GM04504 (cell line): ENCODE measurements around the gene AP3D1.
"Not testable (repeated sequence)": the region's sequence is repeated elsewhere in the genome, so short reads cannot be mapped to it uniquely, and the experiment has no call there.

Source experiments
- DNase-seq: peaks from one replicate; pipeline ENCODE4 v3.0.0-alpha.2; 2012; ENCODE audit warnings: low read depth

Gene AP3D1

DNA sequence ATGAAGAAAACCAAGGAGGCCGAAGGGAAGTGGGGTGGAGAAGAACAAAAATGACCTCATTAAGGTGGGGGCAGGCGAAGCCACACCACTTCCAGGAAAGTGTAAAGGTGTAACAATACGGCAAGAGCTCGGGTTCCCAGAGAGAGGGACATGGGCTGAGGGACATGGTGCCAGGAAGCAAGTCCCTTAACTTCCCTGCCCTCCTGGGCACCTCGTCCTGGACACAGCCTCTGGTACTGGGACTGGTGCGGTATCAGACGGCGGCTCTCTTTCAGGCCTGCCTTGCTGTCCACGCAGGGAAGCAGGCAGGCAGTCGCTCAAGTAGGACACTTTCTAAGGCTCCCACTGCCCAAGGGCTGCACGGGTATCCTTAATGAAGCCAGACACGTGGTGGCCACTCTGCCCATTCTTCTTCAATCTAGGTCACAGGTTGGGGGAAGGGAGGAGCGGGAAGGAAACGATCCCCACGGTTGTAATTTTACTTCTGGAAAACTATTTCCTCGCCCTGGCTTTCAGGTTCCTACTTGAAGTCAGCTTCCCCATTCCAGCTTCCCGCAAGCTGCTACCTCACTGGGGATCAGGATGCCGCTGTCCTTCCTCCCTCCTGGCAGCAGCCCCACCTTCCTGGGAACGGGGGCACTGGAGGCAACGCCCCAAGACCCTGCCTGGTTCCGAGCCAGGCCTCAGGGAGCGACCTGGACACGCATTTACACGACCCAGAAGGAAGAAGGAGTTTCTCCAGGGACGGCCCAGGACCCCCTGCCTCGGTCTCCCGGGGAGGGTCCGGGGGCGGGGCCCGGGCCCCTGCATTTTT lies 1.2 kb downstream of the AP3D1 start:
- no peak for DNase-seq

GRCh38 chr19:2148482-2149135 lies 2.8 kb downstream of the AP3D1 start:
- DNase-seq = no peak

- DNase-seq = no peak
Observed at GRCh38 chr19:2145831-2146241, 5.5 kb downstream of the AP3D1 start.

DNA sequence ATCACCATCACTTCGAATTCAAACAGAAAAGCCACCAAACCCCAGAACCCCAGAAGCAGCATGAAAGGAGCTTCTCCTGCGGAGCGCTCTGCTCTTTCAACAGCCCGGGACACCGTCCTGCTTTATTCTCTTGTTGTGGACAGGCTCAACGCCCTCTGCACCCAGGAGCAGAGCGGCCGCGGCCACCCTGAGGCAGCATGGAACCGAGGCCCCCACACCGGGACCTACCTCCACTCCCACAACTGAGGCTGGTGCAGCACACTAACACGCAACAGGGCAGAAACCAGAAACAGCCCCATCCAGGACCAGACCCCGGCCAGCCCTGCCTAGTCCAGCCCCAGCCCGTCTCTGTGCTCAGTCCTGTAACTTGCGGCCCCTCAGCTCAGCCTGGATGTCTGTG lies 7.2 kb downstream of the AP3D1 start:
- DNase-seq = no peak

DNA sequence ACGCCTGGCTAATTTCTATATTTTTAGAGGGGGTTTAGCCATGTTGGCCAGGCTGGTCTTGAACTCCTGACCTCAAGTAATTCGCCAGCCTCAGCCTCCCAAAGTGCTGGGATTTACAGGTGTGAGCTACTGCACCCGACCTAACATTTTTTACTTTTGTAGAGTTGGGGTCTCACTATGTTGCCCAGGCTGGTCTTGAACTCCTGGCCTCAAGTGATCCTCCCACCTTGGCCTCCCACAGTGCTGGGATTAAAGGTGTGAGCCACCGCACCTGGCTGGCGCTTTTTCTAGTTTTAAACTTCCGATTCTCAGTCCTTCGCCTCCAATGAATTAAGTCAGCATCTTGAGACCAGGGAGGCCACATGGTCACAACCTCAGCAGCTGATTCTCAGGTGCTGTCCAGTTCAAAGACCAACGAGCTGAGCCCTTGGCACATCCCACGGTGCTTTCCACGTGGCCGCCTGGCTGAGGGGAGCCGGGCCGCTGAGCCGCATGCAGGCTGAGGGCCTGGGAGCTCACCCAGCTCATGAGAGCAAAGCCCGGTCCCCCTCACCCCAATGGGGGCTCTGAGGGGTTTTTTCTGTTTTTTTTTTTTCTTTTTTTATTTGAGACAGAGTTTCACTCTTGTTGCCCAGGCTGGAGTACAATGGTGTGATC lies 9.1 kb downstream of the AP3D1 start:
- DNase-seq = no peak

DNA sequence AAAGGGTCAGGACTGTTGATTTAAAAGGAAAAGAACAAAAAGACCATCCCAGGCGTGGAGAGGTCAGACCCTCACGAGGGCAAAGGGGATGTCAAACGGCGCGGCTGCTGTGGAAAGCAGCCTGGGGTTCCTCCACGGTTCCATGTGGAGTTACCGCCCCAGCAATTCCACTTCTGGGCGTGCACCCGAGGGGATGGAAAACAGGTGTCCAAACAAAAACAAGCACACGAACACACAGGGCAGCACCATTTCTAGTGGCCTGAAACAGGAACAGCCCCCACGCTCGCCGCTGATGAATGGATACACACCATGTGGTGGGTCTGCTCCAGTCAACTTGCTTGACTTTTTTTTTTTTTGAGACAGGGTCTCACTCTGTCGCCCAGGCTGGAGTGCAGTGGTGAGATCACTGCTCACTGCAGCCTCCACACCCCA lies 11.2 kb downstream of the AP3D1 start:
- DNase-seq = no peak

- DNase-seq = no peak
Observed at GRCh38 chr19:2139385-2140137, 11.8 kb downstream of the AP3D1 start.

DNA sequence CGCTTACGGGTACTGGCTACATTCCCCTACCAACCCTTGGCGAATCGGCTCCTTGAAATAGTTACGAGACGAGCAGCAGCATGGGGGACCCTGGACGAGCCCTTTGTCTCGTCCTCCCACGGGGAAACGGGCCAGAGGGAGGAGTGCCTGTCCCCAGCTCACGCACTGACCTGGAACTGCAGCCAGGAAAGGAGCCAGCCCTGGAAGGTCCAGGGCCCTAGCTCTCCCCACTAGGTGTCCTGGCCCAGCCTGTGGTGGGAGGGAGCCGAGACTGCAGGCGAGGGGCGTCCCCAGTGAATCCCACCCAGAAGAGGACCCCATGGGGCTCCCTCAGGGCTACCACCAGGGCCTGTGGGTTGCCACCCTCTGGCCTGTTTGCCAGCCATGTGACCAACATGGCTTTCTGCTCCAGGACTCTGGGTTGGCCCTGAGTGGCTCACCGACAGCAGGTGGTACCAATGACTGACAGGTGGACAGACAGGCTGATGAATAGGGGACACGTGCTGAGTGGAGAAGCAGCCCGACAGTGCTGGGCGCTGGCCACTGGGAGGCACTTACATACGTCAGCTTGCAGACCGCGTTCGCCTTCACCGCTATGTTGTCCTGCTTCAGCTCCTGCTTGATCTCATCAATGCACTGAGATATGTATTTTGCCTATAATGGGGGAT lies 13.2 kb downstream of the AP3D1 start:
- no peak for DNase-seq

DNA sequence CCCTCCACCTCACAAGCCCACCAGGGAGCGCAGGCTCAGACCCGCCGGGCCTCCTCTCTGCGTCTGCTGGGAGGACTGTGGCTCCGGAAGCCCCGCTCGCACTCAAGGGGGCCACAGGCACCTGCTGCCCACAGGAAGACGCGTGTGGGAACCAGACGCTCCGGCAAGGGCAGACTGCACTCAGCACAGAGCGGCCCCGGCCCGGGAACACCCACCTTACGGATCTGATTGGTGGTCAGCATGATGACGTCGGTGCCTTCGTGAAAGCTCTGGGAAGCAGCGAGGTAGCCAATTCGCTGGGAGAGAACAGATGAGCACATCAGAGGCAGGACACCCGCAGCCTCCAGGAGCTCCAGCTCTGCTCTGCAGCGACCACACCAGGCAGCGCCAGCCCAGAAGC lies 14.6 kb downstream of the AP3D1 start:
- DNase-seq = no peak

GRCh38 chr19:2135474-2136402 lies 15.6 kb downstream of the AP3D1 start:
- DNase-seq = no peak

DNA sequence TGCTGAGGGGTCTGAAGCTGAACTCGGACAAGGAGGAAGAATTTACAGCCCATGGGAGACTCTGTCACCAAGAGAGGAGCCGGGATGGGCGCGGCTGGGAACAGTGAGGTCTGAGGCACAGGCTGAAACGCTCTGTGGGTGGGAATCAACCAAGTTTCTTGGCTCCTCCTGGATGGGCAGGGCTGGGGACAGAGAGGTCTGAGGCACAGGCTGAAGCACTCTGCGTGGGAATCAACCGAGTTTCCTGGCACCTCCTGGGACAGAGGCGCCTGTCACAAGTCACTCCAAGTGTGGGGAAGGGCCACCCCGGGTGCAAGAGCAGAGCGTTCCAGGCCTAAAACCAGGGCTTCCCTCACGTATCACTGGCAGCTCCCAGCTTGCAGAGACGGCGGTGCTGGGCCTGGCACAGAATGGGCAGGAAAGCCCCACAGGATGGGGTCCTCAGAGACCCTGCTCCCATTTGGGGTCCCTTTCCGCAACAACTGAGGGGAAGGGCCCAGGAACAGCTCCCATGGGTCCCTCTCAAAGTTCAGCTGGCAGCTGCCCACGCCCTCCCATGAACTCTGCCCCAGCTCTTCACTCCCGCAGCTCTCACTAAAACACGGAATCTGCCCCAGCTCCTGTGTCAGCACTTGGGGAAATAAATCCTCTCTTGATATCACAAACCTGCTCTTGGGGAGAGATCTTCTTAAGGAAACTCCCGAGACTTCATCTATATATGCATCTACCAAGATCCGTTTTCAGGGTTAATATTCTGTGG lies 18.5 kb downstream of the AP3D1 start:
- no peak for DNase-seq

DNA sequence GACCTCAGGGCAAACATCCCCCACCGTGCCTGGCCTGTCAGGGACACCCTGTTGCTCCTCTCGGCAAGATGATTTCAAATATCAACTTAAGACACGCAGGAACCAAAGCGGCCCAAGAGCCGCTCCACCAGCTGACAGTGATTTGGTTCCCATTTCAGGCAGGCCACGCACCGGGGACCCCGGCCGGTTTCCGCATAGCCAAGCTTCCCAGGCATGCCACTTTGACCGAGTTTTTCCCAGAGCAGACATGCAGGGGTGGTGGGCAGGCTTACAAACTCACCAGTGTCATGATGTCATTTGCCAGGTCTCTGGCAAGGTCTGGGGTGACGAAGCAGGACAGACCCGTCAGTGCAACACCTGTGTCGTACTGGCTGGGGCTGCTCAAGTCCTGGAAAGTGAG lies 19.2 kb downstream of the AP3D1 start:
- DNase-seq = no peak

DNA sequence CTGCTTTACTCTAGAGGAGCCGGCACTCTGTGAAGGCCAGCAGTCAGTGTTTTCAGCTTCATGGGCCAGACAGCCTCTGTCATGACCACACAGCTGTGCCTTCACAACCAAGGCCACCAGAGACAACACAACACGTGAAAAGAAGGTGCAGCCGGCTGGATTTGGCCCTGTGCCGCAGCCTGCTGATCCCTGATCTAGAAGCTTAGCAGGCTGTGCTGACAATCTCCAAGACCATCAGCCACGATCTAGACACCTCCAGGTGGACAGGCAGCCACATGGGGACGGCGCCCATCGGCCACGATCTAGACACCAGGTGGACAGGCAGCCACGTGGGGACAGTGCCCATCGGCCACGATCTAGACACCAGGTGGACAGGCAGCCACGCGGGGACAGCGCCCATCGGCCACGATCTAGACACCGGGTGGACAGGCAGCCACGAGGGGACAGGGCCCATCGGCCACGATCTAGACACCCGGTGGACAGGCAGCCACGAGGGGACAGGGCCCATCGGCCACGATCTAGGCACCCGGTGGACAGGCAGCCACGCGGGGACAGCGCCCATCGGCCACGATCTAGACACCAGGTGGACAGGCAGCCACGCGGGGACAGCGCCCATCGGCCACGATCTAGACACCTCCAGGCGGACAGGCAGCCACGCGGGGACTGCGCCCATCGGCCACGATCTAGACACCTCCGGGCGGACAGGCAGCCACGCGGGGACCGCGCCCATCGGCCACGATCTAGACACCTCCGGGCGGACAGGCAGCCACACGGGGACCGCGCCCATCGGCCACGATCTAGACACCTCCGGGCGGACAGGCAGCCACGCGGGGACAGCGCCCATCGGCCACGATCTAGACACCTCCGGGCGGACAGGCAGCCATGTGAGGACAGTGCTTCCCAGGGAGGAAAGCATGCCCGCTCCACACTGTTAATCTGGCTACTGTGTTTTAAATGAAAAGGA lies 20.1 kb downstream of the AP3D1 start:
- DNase-seq = not testable (repeated sequence)

DNA sequence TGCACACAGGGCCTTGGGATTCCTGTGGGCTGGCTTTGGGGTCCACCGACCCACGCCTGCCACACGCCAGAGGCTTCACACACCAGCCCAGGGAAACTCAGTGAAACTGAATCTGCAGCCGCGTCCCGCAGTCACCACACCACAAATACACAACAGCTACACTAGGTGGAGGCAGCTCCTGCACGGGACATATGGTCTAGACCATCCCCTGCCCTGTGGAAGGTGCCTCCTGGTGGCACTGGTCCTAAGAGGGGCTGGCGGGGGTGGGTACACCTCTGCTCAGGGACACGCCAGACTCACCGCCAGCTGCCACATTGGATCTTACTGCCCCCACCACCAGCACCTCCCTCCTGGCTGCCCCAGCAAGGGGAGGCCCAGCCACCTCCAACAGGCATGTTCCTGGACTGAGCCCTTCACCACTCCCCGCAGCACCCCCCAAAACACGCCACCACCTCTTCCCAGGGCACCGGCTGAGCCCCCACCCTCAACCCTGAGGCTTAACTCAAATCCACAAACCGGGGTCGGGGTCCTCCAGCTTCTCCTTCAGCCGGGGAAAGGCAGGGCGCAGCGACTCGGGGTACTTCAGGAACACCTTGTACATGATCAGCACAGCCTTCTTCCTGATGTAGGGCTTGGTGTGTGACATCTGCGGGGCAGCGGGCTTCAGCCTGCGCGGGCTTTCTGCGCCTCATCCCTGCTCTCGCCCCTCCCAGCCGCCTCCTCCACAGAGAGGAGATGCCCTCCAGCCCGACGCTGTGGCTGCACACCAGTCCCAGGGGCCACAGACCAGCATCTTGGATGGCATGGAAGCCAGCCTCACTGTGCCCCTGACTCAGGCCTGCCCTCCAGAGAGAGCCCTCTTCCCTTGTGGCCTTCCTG lies 21.2 kb downstream of the AP3D1 start:
- no peak for DNase-seq

DNA sequence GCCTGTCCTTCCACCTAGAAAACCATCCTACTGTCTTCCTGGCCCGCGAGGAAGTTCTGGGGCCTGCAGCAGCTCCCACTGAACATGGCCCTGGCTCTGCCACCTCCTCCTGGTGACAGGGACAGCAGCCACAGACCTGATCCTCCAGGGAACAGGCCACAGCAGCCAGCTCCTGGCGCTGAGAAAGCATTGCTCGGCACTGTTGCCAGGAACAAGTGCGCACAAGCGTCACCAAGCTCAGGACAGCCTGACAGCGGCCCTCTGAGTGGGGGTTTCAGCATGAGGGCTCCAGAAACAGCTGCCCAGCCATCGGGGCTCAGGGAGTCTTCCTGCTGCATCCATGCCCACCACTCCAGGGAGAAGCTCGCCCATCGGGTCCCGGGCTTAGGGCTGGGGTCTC lies 21.9 kb downstream of the AP3D1 start:
- DNase-seq = no peak

DNA sequence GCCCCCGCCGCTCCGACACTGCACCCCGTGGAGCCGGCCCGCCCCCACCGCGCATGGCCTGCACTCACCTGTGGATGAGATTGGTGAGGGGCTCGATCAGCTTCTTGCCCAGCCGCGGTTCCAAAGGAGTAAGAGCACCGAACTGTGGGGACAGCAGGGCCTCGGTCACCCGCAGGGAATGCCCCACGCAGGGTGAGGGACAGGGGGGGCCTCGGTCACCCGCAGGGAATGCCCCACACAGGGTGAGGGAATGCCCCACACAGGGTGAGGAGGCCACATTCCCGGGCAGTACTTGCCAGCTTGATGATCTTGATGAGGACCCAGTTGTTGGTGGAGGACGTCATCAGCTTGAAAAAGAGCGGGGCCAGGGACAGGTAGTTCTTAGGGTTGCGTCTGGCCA lies 22.3 kb downstream of the AP3D1 start:
- no peak for DNase-seq

- not testable (repeated sequence) for DNase-seq
Observed at GRCh38 chr19:2128252-2128651, 23.1 kb downstream of the AP3D1 start.

DNA sequence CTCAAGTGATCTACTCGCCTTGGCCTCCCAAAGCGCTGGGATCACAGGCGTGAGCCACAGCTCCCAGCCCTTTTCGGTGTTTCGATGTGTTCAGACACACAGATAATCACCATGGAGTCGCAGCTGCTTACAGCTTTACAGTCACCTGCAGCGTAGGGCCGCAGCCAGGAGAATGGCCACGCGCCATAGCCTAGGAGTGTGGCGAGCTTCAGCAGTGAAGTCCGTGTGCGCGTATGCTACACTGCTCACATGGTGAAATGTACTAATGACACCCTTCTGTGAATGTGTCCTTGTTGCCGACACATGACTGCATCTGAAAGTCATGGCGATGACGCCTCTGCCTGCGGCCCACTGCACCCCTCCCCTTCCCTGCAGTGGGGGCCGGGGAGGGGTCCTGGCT lies 23.6 kb downstream of the AP3D1 start:
- DNase-seq = no peak
